GM19023 (cell line): ENCODE measurements around the gene SCYL3.
"Not testable (repeated sequence)": the region's sequence is repeated elsewhere in the genome, so short reads cannot be mapped to it uniquely, and the experiment has no call there.

ENCODE experiments used
- ATAC-seq: cut with Tn5 transposase; IDR thresholded peaks from one replicate; pipeline ENCODE4 v1.9.1; 2021; ENCODE audit warnings: mild to moderate bottlenecking, moderate library complexity; ENCODE audit not compliant: unreplicated experiment

The SCYL3 gene

GRCh38 chr1:169893645-169894423, at the start of gene SCYL3:
Gene SCYL3 (minus strand): TSS chr1:169893896. CDS start chr1:169888840, 5,056 bp downstream.
- peak; percentile 91 for ATAC-seq

- no peak for ATAC-seq
These were observed 48.5 kb upstream of the SCYL3 start for GRCh38 chr1:169941982-169942830.

- ATAC-seq, result no peak
These were observed 40.5 kb upstream of the SCYL3 start for GRCh38 chr1:169933984-169934725.

GRCh38 chr1:169931795-169932231, 38.1 kb upstream of the SCYL3 start:
- no peak for ATAC-seq

- ATAC-seq, result no peak
These were observed 35.5 kb upstream of the SCYL3 start for GRCh38 chr1:169929210-169929526.

GRCh38 chr1:169928438-169929209, 34.9 kb upstream of the SCYL3 start:
- ATAC-seq, result peak; percentile 55

- no peak for ATAC-seq
These were observed 32.1 kb upstream of the SCYL3 start for GRCh38 chr1:169925505-169926482.

- ATAC-seq, result no peak
These were observed 31.1 kb upstream of the SCYL3 start for GRCh38 chr1:169924829-169925228.

GRCh38 chr1:169924063-169924462, 30.4 kb upstream of the SCYL3 start:
- no peak for ATAC-seq

GRCh38 chr1:169921080-169921479, 27.4 kb upstream of the SCYL3 start:
- no peak for ATAC-seq

- no peak for ATAC-seq
These were observed 25.2 kb upstream of the SCYL3 start for GRCh38 chr1:169918927-169919326.

GRCh38 chr1:169918220-169918619, 24.5 kb upstream of the SCYL3 start:
- not testable (repeated sequence) for ATAC-seq

- no peak for ATAC-seq
These were observed 21.5 kb upstream of the SCYL3 start for GRCh38 chr1:169915150-169915549.

GRCh38 chr1:169914531-169914930, 20.8 kb upstream of the SCYL3 start:
- no peak for ATAC-seq

- ATAC-seq, result no peak
These were observed 15.8 kb upstream of the SCYL3 start for GRCh38 chr1:169909499-169909898.

GRCh38 chr1:169906938-169907337, 13.2 kb upstream of the SCYL3 start:
- no peak for ATAC-seq

GRCh38 chr1:169904834-169905233, 11.1 kb upstream of the SCYL3 start:
- no peak for ATAC-seq

- ATAC-seq, result no peak
These were observed 9.1 kb upstream of the SCYL3 start for GRCh38 chr1:169902751-169903150.

GRCh38 chr1:169901115-169901514, 7.4 kb upstream of the SCYL3 start:
- no peak for ATAC-seq
